ENCODE results near the gene MOGAT3.
"Not testable (repeated sequence)": the region's sequence is repeated elsewhere in the genome, so short reads cannot be mapped to it uniquely, and the experiment has no call there.

The MOGAT3 gene

GRCh38 chr7:101205901-101206664 is 5.2 kb upstream of the MOGAT3 start:
- DNase-seq, result no peak

- not testable (repeated sequence) for DNase-seq
These were observed 3.2 kb upstream of the MOGAT3 start for GRCh38 chr7:101203740-101204738.

GRCh38 chr7:101202603-101202918 is 1.7 kb upstream of the MOGAT3 start:
- no peak for DNase-seq

GRCh38 chr7:101201695-101202602 is 1.1 kb upstream of the MOGAT3 start:
- DNase-seq, result no peak

GRCh38 chr7:101200504-101200861 is 353 bp downstream of the MOGAT3 start:
- no peak for DNase-seq

- DNase-seq, result not testable (repeated sequence)
These were observed 1.3 kb downstream of the MOGAT3 start for GRCh38 chr7:101199522-101199921.

GRCh38 chr7:101198476-101198875 is 2.4 kb downstream of the MOGAT3 start:
- no peak for DNase-seq

- no peak for DNase-seq
These were observed 2.8 kb downstream of the MOGAT3 start for GRCh38 chr7:101197991-101198390.

GRCh38 chr7:101195884-101196283 is 5.0 kb downstream of the MOGAT3 start:
- no peak for DNase-seq

- DNase-seq, result no peak
These were observed 11.7 kb downstream of the MOGAT3 start for GRCh38 chr7:101189109-101189508.

- no peak for DNase-seq
These were observed 13.9 kb downstream of the MOGAT3 start for GRCh38 chr7:101186844-101187428.

GRCh38 chr7:101186194-101186593 is 14.6 kb downstream of the MOGAT3 start:
- DNase-seq, result no peak

- DNase-seq, result peak in 16 of 58 donors; percentile 4 to 74 (median 21)
These were observed 15.5 kb downstream of the MOGAT3 start for GRCh38 chr7:101185258-101185839.

GRCh38 chr7:101180130-101180755 is 20.6 kb downstream of the MOGAT3 start, which contains the start of gene NAT16:
NAT16 (minus strand) TSS chr7:101180293; CDS start chr7:101174807, 5,486 bp downstream.
- no peak for DNase-seq

- no peak for DNase-seq
These were observed 21.1 kb downstream of the MOGAT3 start for GRCh38 chr7:101179713-101180112.

- DNase-seq, result no peak
These were observed 21.7 kb downstream of the MOGAT3 start for GRCh38 chr7:101179117-101179516.

GRCh38 chr7:101177644-101178043 is 23.2 kb downstream of the MOGAT3 start:
- DNase-seq, result no peak

GRCh38 chr7:101175664-101176063 is 25.2 kb downstream of the MOGAT3 start:
- DNase-seq, result no peak

- no peak for DNase-seq
These were observed 26.4 kb downstream of the MOGAT3 start for GRCh38 chr7:101174322-101174854.

Measured in anterior cingulate cortex (tissue), 58 donors.